Measurements from ENCODE around the gene SMIM23.

SMIM23 gene

DNA sequence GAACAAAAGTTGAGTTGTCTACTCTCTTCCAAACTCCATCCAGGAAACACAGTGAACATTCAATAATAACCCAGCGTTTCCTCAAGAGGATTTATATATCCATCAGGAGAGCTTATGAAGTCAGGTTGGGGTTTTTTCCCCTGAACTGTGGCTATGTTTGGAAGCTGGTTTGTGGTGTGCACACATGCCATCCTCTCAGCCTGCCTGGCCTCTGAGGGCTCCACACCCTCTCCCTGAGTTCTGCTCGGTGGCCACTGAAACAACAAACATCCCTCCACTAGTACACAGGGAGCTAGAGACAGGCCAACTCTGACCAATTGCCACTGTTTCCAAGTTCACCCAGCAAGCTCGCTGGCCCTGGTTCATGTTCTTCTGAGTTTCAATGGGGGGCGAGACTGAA, 35.7 kb downstream of the SMIM23 start:
- no peak for DNase-seq

DNA sequence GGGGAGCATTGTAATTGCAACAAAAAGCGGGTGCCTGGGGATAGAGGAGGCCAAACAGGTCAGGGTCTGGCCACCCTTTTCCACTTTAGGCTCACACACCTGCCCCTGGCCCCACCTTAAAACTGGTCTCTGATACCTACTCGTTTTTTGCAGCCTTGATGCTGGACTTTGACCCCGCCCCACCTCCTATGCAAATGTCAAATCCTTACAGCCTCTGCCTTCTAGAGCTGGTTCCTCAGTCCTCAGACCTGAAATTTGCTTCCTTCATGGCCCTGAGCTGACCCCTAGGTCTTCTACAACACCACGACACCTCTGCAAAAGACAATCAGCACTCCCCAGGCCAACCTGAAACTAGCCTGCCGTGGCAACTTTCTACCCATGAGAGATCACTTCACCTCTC, 37.7 kb downstream of the SMIM23 start:
- DNase-seq, result no peak

GRCh38 chr5:171825051-171825450, 39.4 kb downstream of the SMIM23 start:
- DNase-seq, result no peak

DNA sequence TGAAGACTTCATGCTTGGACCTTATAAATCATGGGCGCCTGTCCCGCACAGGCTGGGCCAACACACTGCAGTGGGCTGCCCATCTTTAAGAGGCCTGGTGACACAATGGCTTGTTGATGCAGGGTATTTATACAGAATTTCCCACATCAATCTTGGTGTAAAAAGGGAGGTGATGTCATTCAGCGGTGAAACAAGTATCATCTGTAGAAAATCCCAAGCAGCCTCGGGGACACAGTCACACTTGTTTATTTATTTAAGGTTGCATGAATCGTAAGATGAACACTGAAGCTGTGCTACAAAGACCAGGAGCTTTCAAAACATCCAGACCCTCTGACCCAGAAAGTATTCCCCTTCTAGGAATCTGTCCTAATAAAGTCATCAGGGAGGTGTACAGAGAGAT, 40.5 kb downstream of the SMIM23 start:
- DNase-seq, result no peak

- DNase-seq, result no peak
Measured at GRCh38 chr5:171827162-171827561, 41.5 kb downstream of the SMIM23 start.

DNA sequence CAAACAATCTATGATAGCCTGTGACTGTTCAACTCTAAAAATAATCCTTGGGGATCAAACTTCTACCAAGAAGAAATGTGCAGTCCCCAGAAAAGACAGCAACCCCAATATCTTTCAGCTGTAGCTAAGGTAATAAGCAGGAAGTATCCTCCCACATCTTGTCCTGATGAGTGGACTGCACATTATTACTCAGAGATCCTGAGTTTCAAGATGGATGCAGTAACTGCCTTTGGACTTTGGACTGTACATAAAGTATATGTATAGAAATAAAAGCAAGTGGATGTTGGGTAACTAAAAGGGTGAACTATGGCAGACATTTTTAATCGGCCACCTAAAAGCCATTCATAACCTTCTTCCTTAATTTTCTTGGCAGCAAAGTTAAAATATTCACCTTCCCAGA, 45.1 kb downstream of the SMIM23 start:
- DNase-seq, result no peak

DNA sequence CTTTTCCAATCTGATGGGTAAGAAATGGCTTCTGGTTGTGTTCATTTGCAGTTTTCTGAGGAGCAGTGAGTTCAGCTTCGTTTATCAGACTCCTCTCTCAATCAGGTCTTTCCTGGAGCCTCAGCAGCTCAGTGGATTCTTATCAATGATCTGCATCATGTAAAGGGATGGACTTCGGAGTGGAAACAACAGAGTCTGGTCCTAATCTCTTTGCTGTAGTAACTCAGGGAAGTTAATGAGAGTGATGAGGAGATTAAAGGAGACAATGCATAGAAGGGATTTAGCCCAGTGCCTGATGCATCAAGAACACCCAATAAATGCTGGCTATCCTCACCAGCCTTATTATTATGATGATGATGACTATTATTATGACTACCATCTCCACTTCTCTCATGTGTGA, 47.2 kb downstream of the SMIM23 start:
- no peak for DNase-seq

GRCh38 chr5:171834461-171834860, 48.8 kb downstream of the SMIM23 start:
- no peak for DNase-seq

DNA sequence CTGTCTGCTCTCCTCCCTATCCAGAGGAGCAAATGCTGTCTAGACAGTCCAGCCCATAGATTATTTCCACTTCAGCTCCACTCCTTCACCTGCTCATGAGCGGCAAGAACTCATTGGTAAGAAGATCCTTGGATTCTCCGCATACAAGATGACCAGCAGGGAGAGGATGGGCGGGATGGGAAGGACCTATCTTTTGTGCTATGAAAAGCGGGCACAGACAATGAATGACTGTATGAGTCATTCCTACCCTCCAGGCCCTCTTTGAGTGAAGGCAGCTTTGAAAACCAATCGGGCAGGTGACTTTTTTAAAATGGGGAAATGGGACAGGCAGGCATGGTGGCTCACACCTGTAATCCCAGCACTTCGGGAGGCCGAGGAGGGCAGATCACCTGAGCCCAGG, 49.4 kb downstream of the SMIM23 start:
- no peak for DNase-seq

DNA sequence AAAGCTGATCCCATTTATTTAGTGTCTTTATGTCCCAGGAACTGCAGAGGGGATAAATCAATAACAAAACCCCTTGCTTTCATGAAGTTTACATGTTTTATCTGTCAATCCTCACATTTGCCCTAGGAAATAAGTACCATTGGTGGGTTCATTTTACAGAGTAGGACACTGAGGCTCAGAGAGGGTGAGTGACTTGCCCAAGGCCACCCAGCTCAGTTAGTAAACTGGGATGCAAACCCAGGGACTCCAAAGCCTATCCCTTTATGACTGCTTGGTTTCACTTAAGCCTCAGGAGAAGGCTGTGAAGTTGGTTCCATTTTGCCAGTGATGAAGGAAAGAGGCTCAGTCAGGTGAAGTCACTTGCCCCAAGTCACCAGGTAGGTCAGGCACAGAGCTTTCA, 51.9 kb downstream of the SMIM23 start:
- no peak for DNase-seq

GRCh38 chr5:171838066-171838465, 52.4 kb downstream of the SMIM23 start:
- no peak for DNase-seq

DNA sequence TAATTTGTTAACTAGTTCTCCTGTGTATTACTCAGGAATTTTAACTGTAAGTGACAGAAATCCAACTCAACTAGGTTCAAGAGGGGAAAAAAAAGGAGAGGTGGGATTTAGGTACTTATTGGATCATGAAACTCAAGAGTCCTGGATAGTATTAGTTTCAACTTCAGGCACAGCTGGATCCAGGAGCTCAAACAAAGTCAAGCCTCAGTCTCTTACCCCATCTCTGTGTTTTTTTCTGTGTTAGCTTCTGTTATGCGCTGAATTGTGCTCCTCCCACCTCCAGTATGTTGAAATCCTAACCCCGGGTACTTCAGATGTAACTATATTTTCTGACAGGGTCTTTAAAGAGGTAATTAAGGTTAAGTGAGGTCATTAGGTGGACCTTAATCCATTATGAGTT, 53.5 kb downstream of the SMIM23 start:
- no peak for DNase-seq

- no peak for DNase-seq
Measured at GRCh38 chr5:171840066-171840465, 54.4 kb downstream of the SMIM23 start.
